Ovary (tissue), 3 donors: ENCODE measurements around the gene LENEP.

Experiments
- EP300 ChIP-seq: sonication (generic); formaldehyde crosslinking; IDR thresholded peaks from one replicate; pipeline ENCODE4 v1.6.1; 2017; ENCODE audit warnings: antibody characterized with exemption
- TF ChIP-seq, protein P1 (sequence below), 3 donors: fragments of 450-650 bp in 2 of 3; fragments of 200-600 bp in 1 of 3; IDR thresholded peaks; one replicate each; pipeline versions ENCODE4 v1.5.1 to v1.8.0; 2016 to 2022; ENCODE audit warnings: antibody characterized with exemption in 3 of 3, mild to moderate bottlenecking in 1 of 3
- donor health status: DM: no; HTN: no; CAD: no.

DNA sequence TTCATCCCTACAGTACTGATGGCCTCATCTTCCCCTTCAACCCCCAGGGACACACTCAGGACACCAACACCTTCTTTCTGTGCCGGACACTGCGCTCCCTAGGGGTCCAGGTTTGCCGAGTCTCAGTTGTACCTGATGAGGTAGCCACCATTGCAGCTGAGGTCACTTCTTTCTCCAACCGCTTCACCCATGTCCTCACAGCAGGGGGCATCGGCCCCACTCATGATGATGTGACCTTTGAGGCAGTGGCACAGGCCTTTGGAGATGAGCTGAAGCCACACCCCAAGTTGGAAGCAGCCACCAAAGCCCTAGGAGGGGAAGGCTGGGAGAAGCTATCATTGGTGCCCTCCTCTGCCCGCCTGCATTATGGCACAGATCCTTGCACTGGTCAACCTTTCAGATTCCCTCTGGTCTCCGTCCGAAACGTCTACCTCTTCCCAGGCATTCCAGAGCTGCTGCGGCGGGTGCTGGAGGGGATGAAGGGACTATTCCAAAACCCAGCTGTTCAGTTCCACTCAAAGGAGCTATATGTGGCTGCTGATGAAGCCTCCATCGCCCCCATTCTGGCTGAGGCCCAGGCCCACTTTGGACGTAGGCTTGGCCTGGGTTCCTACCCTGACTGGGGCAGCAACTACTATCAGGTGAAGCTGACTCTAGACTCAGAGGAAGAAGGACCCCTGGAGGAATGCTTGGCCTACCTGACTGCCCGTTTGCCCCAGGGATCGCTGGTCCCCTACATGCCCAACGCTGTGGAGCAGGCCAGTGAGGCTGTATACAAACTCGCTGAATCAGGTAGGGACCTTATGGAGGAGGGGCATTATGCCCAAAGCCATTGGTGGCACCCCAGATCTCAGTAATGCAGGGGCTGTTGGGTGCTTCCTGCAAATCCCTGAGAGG, 5.1 kb upstream of the LENEP start:
- TF ChIP-seq, protein P1, sequence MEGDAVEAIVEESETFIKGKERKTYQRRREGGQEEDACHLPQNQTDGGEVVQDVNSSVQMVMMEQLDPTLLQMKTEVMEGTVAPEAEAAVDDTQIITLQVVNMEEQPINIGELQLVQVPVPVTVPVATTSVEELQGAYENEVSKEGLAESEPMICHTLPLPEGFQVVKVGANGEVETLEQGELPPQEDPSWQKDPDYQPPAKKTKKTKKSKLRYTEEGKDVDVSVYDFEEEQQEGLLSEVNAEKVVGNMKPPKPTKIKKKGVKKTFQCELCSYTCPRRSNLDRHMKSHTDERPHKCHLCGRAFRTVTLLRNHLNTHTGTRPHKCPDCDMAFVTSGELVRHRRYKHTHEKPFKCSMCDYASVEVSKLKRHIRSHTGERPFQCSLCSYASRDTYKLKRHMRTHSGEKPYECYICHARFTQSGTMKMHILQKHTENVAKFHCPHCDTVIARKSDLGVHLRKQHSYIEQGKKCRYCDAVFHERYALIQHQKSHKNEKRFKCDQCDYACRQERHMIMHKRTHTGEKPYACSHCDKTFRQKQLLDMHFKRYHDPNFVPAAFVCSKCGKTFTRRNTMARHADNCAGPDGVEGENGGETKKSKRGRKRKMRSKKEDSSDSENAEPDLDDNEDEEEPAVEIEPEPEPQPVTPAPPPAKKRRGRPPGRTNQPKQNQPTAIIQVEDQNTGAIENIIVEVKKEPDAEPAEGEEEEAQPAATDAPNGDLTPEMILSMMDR (IDR thresholded peaks at IDR 0.05) = no peak
- TF ChIP-seq EP300 = no peak
